ENCODE results near the gene DDAH1.

DDAH1 gene

DNA sequence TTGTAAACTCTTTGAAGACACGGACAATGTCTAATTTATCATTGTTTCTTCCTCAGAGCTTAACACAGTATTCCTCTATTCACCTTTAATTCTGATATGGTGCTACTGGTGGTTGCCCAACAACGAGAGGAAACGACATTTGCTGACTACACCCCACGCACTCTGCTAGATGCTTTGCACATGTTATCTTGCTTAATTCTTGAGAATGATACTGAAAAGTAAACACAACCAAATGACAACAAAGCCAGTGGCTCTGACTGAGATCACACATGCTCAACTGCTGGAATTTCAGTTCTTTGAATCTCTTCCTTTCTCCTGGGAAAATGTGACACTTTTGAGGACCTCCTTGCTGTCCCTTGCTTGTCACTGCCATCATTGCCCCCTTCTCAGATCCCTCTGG is 37.2 kb upstream of the DDAH1 start:
- TF ChIP-seq, protein P1, sequence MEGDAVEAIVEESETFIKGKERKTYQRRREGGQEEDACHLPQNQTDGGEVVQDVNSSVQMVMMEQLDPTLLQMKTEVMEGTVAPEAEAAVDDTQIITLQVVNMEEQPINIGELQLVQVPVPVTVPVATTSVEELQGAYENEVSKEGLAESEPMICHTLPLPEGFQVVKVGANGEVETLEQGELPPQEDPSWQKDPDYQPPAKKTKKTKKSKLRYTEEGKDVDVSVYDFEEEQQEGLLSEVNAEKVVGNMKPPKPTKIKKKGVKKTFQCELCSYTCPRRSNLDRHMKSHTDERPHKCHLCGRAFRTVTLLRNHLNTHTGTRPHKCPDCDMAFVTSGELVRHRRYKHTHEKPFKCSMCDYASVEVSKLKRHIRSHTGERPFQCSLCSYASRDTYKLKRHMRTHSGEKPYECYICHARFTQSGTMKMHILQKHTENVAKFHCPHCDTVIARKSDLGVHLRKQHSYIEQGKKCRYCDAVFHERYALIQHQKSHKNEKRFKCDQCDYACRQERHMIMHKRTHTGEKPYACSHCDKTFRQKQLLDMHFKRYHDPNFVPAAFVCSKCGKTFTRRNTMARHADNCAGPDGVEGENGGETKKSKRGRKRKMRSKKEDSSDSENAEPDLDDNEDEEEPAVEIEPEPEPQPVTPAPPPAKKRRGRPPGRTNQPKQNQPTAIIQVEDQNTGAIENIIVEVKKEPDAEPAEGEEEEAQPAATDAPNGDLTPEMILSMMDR (IDR thresholded peaks at IDR 0.05; ENCODE audit: low read depth, low read length, poor library complexity, severe bottlenecking): no peak
- TF ChIP-seq EZH2phosphoT487 (IDR thresholded peaks at IDR 0.05; ENCODE audit: borderline replicate concordance, low read length): no peak
- Histone ChIP-seq H3F3A (ENCODE audit: control insufficient read depth, insufficient read depth) (no peaks in the 10 kb centered on the region), H3K4me2 (ENCODE audit: low read length) (no peak overlapping the region), H3K79me2 (ENCODE audit: control insufficient read depth, low read length) (no peaks in the 10 kb centered on the region), H3K27ac (ENCODE audit: low read depth, low read length) (no peak overlapping the region), H3K27me3 (ENCODE audit: control insufficient read depth, low read length) (no peaks in the 10 kb centered on the region), H3K9me2 (replicated peaks; ENCODE audit: control insufficient read depth, low read length) (no peaks in the 10 kb centered on the region), H4K20me1 (ENCODE audit: control insufficient read depth, insufficient read depth, low read depth, low read length) (no peaks in the 10 kb centered on the region), H3K9me3 (ENCODE audit: control insufficient read depth, insufficient read depth, low read length) (no peaks in the 10 kb centered on the region), H3K4me1 (ENCODE audit: control insufficient read depth, low read length) (no peaks in the 10 kb centered on the region), H3K4me3 (ENCODE audit: low read length) (no peak overlapping the region), H3K36me3 (ENCODE audit: control insufficient read depth, low read length) (no peaks in the 10 kb centered on the region)

DNA sequence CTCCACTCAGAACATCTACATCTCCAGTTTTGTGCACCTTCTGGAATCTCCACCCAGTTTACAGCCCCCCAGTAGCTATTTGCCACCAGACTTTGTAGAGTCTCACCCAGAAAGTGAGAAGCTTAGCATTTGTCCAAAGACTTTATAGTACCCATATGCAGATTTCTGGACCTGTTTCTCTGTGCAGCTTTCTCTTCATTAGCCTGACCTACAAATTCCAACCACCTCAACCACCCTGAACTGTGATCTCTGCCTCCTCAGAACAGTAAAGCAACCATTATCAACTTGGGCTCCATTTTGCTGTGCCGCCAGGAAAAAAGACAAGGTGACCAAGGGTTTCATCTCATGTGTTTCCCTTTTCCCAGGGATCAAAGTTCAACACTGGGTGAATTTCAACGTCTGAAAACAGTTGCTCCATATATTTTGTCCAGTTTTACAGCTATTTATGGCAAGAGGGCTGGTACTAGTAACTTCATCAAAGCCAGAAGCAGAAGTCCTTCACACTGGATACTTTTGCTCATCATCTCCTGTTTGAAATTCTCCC is 36.5 kb upstream of the DDAH1 start:
- Histone ChIP-seq H3K27me3 (ENCODE audit: control insufficient read depth, low read length) (no peaks in the 10 kb centered on the region), H3F3A (ENCODE audit: control insufficient read depth, insufficient read depth) (no peaks in the 10 kb centered on the region), H3K36me3 (ENCODE audit: control insufficient read depth, low read length) (no peaks in the 10 kb centered on the region), H3K4me1 (ENCODE audit: control insufficient read depth, low read length) (no peaks in the 10 kb centered on the region), H3K9me2 (replicated peaks; ENCODE audit: control insufficient read depth, low read length) (no peaks in the 10 kb centered on the region), H4K20me1 (ENCODE audit: control insufficient read depth, insufficient read depth, low read depth, low read length) (no peaks in the 10 kb centered on the region), H3K27ac (ENCODE audit: low read depth, low read length) (no peak overlapping the region), H3K4me3 (ENCODE audit: low read length) (no peak overlapping the region), H3K4me2 (ENCODE audit: low read length) (no peak overlapping the region), H3K79me2 (ENCODE audit: control insufficient read depth, low read length) (no peaks in the 10 kb centered on the region), H3K9me3 (ENCODE audit: control insufficient read depth, insufficient read depth, low read length) (no peaks in the 10 kb centered on the region)
- no peak for TF ChIP-seq EZH2phosphoT487 (IDR thresholded peaks at IDR 0.05; ENCODE audit: borderline replicate concordance, low read length)
- TF ChIP-seq, protein P1 (IDR thresholded peaks at IDR 0.05; ENCODE audit: low read depth, low read length, poor library complexity, severe bottlenecking): no peak

DNA sequence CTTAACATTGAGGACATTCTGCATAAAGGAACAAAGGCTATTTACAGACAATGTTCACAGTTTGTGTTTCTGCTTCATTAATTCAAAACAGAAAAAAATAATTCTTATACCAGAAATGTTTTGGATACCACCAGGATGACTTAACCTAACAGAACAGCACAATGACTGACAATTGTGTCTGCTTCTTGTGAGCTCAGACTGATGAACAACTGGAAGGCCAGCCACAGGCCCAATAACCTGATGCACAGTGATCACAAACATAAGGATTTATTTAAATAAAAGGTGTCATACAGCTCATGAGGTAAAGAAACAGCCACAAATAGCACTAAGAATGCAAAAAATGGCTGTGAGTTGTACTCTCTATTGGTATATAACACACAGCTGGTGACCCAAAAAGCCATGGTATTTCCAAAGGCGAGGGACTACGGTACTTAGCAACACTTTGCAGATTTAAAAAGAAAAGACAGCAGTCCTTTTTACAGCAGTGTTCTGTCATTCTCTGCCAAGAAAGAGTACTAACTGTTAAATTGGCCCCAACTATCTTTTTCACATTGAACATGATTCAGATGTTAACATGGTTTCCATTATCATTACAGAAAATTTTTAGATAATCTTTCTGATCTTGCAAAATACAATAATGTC is 32.1 kb upstream of the DDAH1 start:
- Histone ChIP-seq H3K27me3 (ENCODE audit: control insufficient read depth, low read length) (no peaks in the 10 kb centered on the region), H3K36me3 (ENCODE audit: control insufficient read depth, low read length) (no peaks in the 10 kb centered on the region), H3K27ac (ENCODE audit: low read depth, low read length) (no peak overlapping the region), H3K4me1 (ENCODE audit: control insufficient read depth, low read length) (no peaks in the 10 kb centered on the region), H3K9me3 (ENCODE audit: control insufficient read depth, insufficient read depth, low read length) (no peaks in the 10 kb centered on the region), H3F3A (ENCODE audit: control insufficient read depth, insufficient read depth) (no peaks in the 10 kb centered on the region), H3K9me2 (replicated peaks; ENCODE audit: control insufficient read depth, low read length) (no peaks in the 10 kb centered on the region), H3K79me2 (ENCODE audit: control insufficient read depth, low read length) (no peaks in the 10 kb centered on the region), H3K4me3 (ENCODE audit: low read length) (no peak overlapping the region), H4K20me1 (ENCODE audit: control insufficient read depth, insufficient read depth, low read depth, low read length) (no peaks in the 10 kb centered on the region), H3K4me2 (ENCODE audit: low read length) (no peak overlapping the region)
- TF ChIP-seq, protein P1 (IDR thresholded peaks at IDR 0.05; ENCODE audit: low read depth, low read length, poor library complexity, severe bottlenecking): no peak
- TF ChIP-seq EZH2phosphoT487 (IDR thresholded peaks at IDR 0.05; ENCODE audit: borderline replicate concordance, low read length): no peak
